K562 (cell line): Measurements from ENCODE around the gene TMEM168. TPM values are rescaled to one million over a fixed set of nuclear protein-coding genes. Genes with fewer than 3 reads are reported as not detected.

ENCODE experiments used
- ATAC-seq: fragments of 200-7000 bp; cut with Tn5 transposase; 3 replicates; pipeline ENCODE4 v1.9.1; 2020; ENCODE audit warnings: moderate library complexity
- BruUV-seq: library from RNA; stranded (reverse); fragments of 400-500 nt; replicated peaks from 2 replicates; lab custom pipeline; 2021; lab: Mats Ljungman, UMichigan
- CTCF ChIA-PET: fragments of 300-600 bp; formaldehyde crosslinking; extraction: SDS; loops from one replicate; lab custom pipeline; 2021; ENCODE audit warnings: low intra/inter-chr PET ratio; lab: Yijun Ruan, JAX
- POLR2A ChIA-PET: fragments of 300-600, 350-650 bp; sonication (Branson Sonifier 250); formaldehyde crosslinking; extraction: SDS; loops from one replicate; lab custom pipeline; 2021; ENCODE audit warnings: antibody characterized with exemption, inconsistent platforms; lab: Yijun Ruan, JAX
- DNase-seq, 4 experiments: peaks; one replicate each; pipeline versions ENCODE4 v3.0.0 to v3.0.0-alpha.2; 2011 to 2018; ENCODE audit warnings: low spot score in 3 of 4, mixed read lengths in 3 of 4; ENCODE audit errors: extremely low read depth in 1 of 4
- FAIRE-seq: peaks from 2 replicates; lab custom pipeline; 2011; peaks lifted over from hg19 to GRCh38; lab: Jason Lieb, UNC
- H2AFZ ChIP-seq: 2 replicates; pipeline ENCODE4 v1.6.0; 2011; ENCODE audit warnings: low read depth, low read length, control low read depth, inconsistent platforms
- H3K27ac ChIP-seq: fragments of 200-600 bp; 3 replicates; pipeline ENCODE4 v1.8.0; 2011; ENCODE audit warnings: low read depth, mild to moderate bottlenecking, control low read depth, inconsistent platforms, low read length, moderate library complexity, mixed read lengths; ENCODE audit errors: extremely low read depth
- H3K27me3 ChIP-seq, 2 experiments: fragments of 300-600 bp in 1 of 2; 2 replicates in 1 of 2; 3 replicates in 1 of 2; pipeline versions ENCODE4 v1.6.0 to v1.8.0; 2011; ENCODE audit warnings: inconsistent platforms in 2 of 2, low read length in 2 of 2, mild to moderate bottlenecking in 1 of 2, mixed read lengths in 1 of 2, moderate library complexity in 1 of 2; ENCODE audit not compliant: control insufficient read depth in 2 of 2, insufficient read depth in 2 of 2
- H3K36me3 ChIP-seq: fragments of 300-600 bp; 3 replicates; pipeline ENCODE4 v1.8.0; 2011; ENCODE audit warnings: mild to moderate bottlenecking, low read length, inconsistent platforms; ENCODE audit not compliant: control insufficient read depth, insufficient read depth
- H3K4me1 ChIP-seq, 2 experiments: fragments of 200-600 bp in 1 of 2; replicated peaks in 1 of 2; 2 replicates in 1 of 2; 3 replicates in 1 of 2; pipeline versions ENCODE4 v1.5.1 to v1.8.0; 2011; ENCODE audit warnings: inconsistent platforms in 2 of 2, low read length in 2 of 2, mild to moderate bottlenecking in 1 of 2, mixed read lengths in 1 of 2, moderate library complexity in 1 of 2; ENCODE audit not compliant: control insufficient read depth in 2 of 2, insufficient read depth in 2 of 2
- H3K4me2 ChIP-seq: 2 replicates; pipeline ENCODE4 v1.6.1; 2011; ENCODE audit warnings: low read length, control low read depth, inconsistent platforms, mixed read lengths; ENCODE audit not compliant: insufficient read depth
- H3K4me3 ChIP-seq: fragments of 200-600 bp; sonication (generic), shearing (Covaris generic); 2 replicates; pipeline ENCODE4 v1.5.1; 2016; ENCODE audit warnings: control low read depth, inconsistent platforms
- H3K79me2 ChIP-seq: fragments of 200-600 bp; 3 replicates; pipeline ENCODE4 v1.8.0; 2011; ENCODE audit warnings: low read length, inconsistent platforms; ENCODE audit not compliant: control insufficient read depth, insufficient read depth
- H3K9ac ChIP-seq, 2 experiments: 2 replicates each; pipeline versions ENCODE4 v1.6.0 to v1.6.1; 2011; ENCODE audit warnings: low read depth in 2 of 2, low read length in 2 of 2, control low read depth in 1 of 2, inconsistent platforms in 1 of 2, mild to moderate bottlenecking in 1 of 2, mixed read lengths in 1 of 2; ENCODE audit not compliant: insufficient read depth in 1 of 2
- H3K9me1 ChIP-seq: one replicate; pipeline ENCODE4 v1.6.0; 2011; ENCODE audit warnings: inconsistent platforms, mild to moderate bottlenecking, low read length, moderate library complexity; ENCODE audit not compliant: control insufficient read depth, insufficient read depth
- H3K9me3 ChIP-seq: replicated peaks from 2 replicates; pipeline ENCODE4 v1.5.1; 2011; ENCODE audit warnings: low read depth, low read length, inconsistent platforms; ENCODE audit not compliant: control insufficient read depth, insufficient read depth
- H4K20me1 ChIP-seq: replicated peaks from 2 replicates; pipeline ENCODE4 v1.6.1; 2011; ENCODE audit warnings: low read length, inconsistent platforms, mixed read lengths; ENCODE audit not compliant: control insufficient read depth, insufficient read depth
- CHD2 ChIP-seq: IDR thresholded peaks from 2 replicates; pipeline ENCODE4 v1.6.1; 2011; ENCODE audit warnings: low read depth, low read length
- FOXM1 ChIP-seq, 2 experiments: fragments of 450-650 bp in 1 of 2; sonication (generic) in 1 of 2; formaldehyde crosslinking in 1 of 2; IDR thresholded peaks; 2 replicates each; pipeline versions ENCODE4 v1.6.1 to v1.9.0; 2017 to 2022; ENCODE audit warnings: low read depth in 2 of 2, mild to moderate bottlenecking in 2 of 2, missing genetic modification reagents in 1 of 2, moderate library complexity in 1 of 2
- NBN ChIP-seq: fragments of 450-650 bp; IDR thresholded peaks from 2 replicates; pipeline ENCODE4 v1.6.1; 2016; ENCODE audit warnings: low read depth, mild to moderate bottlenecking
- NFATC3 ChIP-seq: fragments of 450-650 bp; IDR thresholded peaks from 2 replicates; pipeline ENCODE4 v1.6.1; 2017; ENCODE audit warnings: mild to moderate bottlenecking
- SAFB2 ChIP-seq: fragments of 200-400 bp; formaldehyde crosslinking; IDR thresholded peaks from 2 replicates; pipeline ENCODE4 v1.6.1; 2018; ENCODE audit warnings: borderline replicate concordance, low read length, low read depth, moderate library complexity; ENCODE audit not compliant: severe bottlenecking
- ZNF274 ChIP-seq: IDR thresholded peaks from 2 replicates; pipeline ENCODE4 v1.6.1; 2011; ENCODE audit warnings: low read depth, mild to moderate bottlenecking, low read length, moderate library complexity, borderline replicate concordance
- ZNF316 ChIP-seq: fragments of 450-650 bp; IDR thresholded peaks from 2 replicates; pipeline ENCODE4 v1.6.1; 2016
- ZNF699 ChIP-seq: fragments of 250-450 bp; sonication (Bioruptor Pico); IDR thresholded peaks from 2 replicates; pipeline ENCODE4 v1.8.0; 2021; ENCODE audit warnings: mild to moderate bottlenecking, moderate library complexity; ENCODE audit not compliant: insufficient replicate concordance
- ZNF76 ChIP-seq: fragments of 250-450 bp; sonication (Bioruptor Pico); IDR thresholded peaks from 2 replicates; pipeline ENCODE4 v1.4.0; 2020; ENCODE audit warnings: mild to moderate bottlenecking, moderate library complexity, borderline replicate concordance
- WGBS: fragments of 100-300 bp; shearing (Covaris generic); methylation state at CpG from one replicate; pipeline ENCODE4 v1.1.6; 2016; ENCODE audit warnings: low coverage, mixed read lengths; ENCODE audit not compliant: insufficient coverage; ENCODE audit errors: missing lambda C conversion rate; 5-methylcytosine and 5-hydroxymethylcytosine counted together
- in situ Hi-C: fragments of 300-500 bp; cut with MboI; formaldehyde crosslinking; loops from 4 replicates; pipeline ENCODE4 v1.15.0; 2018; ENCODE audit warnings: inconsistent platforms, mixed read lengths
- intact Hi-C: fragments of 100-400 bp; cut with micrococcal nuclease; formaldehyde crosslinking; loops from 2 replicates; pipeline ENCODE4 v1.14.2; 2022
- polyA plus RNA-seq, 8 experiments: library from polyadenylated mRNA; depleted of rRNA in 4 of 8; stranded (reverse) in 5 of 8; unstranded in 3 of 8; fragments of >200 nt; fragmentation: Nextera tagmentation in 2 of 8; fragmentation: Illumina TruSeq in 1 of 8; extraction: Ambion mirVana in 2 of 8; extraction: Trizol in 1 of 8; gene quantifications; 2 replicates each; pipeline versions ENCODE4 v1.2.1 to v1.2.3, GENCODE V29; 2011 to 2014; ENCODE audit warnings: inconsistent platforms in 1 of 8, missing spikeins in 1 of 8
- total RNA-seq, 7 experiments: library from RNA; depleted of rRNA in 6 of 7; stranded (reverse); fragments of >200 nt in 6 of 7; fragmentation: Illumina TruSeq in 2 of 7; extraction: Trizol in 2 of 7; gene quantifications; 2 replicates each; pipeline versions ENCODE4 v1.2.1 to v1.2.3, GENCODE V29; 2011 to 2021; ENCODE audit warnings: low replicate concordance in 1 of 7

The TMEM168 gene
- total and polyA plus RNA-seq, 9 of the 15 experiments (the other 6 are each of a cell fraction or from before 2014, with no cell fraction given): 19.7 to 50.7 (median 25.4) TPM

DNA sequence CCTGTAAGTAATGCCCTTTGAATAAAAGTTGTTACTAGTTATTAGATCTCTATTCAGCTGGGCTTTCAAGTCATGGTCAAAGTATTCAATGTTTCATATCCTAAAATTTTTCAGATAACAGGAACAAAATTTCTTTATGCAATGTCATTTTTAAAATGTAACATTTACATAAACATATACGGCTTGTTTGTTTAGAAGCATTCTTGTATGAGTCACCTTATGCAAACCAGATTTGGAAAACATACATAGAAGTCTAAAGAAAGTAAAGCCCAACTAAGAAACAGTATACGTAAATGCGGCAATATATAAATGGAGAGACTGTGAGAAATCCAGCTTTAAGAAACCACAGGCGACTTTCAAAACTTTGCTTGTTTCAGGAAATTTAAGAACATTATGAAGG is 10.5 kb downstream of the TMEM168 start:
- intact Hi-C loops (loop anchor here (10.0 kb wide), 1 partner anchor 335 kb away; the partner anchor contains the start of gene SMIM30), in situ Hi-C loops (no loop called here)
- DNase-seq (no peak), FAIRE-seq (no peak), ATAC-seq (no peak)
- Histone ChIP-seq H3K79me2 (peaks cover 13% of the 10 kb centered on the region; the same call in 2 of the 3 replicates), H3K9ac (no peak overlapping the region), H3K4me1 (no peaks in the 10 kb centered on the region), H2AFZ (no peak overlapping the region), H3K4me3 (no peak overlapping the region), H3K36me3 (peaks cover 37% of the 10 kb centered on the region; the same call in 1 of the 3 replicates), H3K27me3 (no peaks in the 10 kb centered on the region), H3K9me3 (no peaks in the 10 kb centered on the region), H4K20me1 (no peaks in the 10 kb centered on the region), H3K4me2 (no peak overlapping the region), H3K9me1 (no peaks in the 10 kb centered on the region), H3K27ac (no peak overlapping the region)
- POLR2A ChIA-PET: interaction anchor here (0.7 to 1.4 kb wide), 3 partner anchors 10 to 15 kb away, joined by 4 to 9 read pairs (median 4); partner anchors contain the start of gene TMEM168
- TF ChIP-seq SAFB2 (no peak), ZNF76 (CRISPR knock-in tag) (no peak), ZNF699 (CRISPR knock-in tag) (no peak), ZNF274 (no peak), NFATC3 (no peak), ZNF316 (no peak), NBN (no peak), FOXM1 (IDR thresholded peaks at IDR 0.05; ENCODE audit: low read depth) (no peak), FOXM1 (CRISPR knock-in tag; IDR thresholded peaks at IDR 0.05; ENCODE audit: low read depth) (no peak), CHD2 (no peak)
- 86% methylated on average over 4 of the region's 4 CpGs for WGBS
- BruUV-seq: no TSS peak
- CTCF ChIA-PET: no interaction called here
